SH-SY5Y (cell line): ENCODE results near the gene MACROD2.

Experiments used
- GATA2 ChIP-seq: IDR thresholded peaks from 2 replicates; pipeline ENCODE4 v1.6.1; 2011; ENCODE audit warnings: mild to moderate bottlenecking, low read depth, low read length
- GATA3 ChIP-seq: IDR thresholded peaks from 2 replicates; pipeline ENCODE4 v1.6.1; 2011; ENCODE audit warnings: low read depth, mild to moderate bottlenecking, low read length, moderate library complexity

- no peak for TF ChIP-seq GATA2
- TF ChIP-seq GATA3: no peak
These were observed 1085.9 kb downstream of the MACROD2 start for GRCh38 chr20:15081261-15081660.
